Body of pancreas (tissue), 4 donors: ENCODE data around the gene B4GAT1.

Experiments
- POLR2A ChIP-seq, 3 donors: fragments of 450-650 bp; IDR thresholded peaks; one replicate each; pipeline ENCODE4 v1.6.1; 2016; ENCODE audit warnings: antibody characterized with exemption in 3 of 3, mild to moderate bottlenecking in 2 of 3
- TF ChIP-seq, protein P1 (sequence below), 7 experiments: fragments of 450-650 bp in 4 of 7; fragments of 200-600 bp in 3 of 7; sonication (generic) in 3 of 7; IDR thresholded peaks; one replicate each; pipeline ENCODE4 v1.5.1; 2016 to 2019; ENCODE audit warnings: antibody characterized with exemption in 7 of 7

GRCh38 chr11:66349084-66349386 lies 1.6 kb upstream of the B4GAT1 start:
- TF ChIP-seq, protein P1, sequence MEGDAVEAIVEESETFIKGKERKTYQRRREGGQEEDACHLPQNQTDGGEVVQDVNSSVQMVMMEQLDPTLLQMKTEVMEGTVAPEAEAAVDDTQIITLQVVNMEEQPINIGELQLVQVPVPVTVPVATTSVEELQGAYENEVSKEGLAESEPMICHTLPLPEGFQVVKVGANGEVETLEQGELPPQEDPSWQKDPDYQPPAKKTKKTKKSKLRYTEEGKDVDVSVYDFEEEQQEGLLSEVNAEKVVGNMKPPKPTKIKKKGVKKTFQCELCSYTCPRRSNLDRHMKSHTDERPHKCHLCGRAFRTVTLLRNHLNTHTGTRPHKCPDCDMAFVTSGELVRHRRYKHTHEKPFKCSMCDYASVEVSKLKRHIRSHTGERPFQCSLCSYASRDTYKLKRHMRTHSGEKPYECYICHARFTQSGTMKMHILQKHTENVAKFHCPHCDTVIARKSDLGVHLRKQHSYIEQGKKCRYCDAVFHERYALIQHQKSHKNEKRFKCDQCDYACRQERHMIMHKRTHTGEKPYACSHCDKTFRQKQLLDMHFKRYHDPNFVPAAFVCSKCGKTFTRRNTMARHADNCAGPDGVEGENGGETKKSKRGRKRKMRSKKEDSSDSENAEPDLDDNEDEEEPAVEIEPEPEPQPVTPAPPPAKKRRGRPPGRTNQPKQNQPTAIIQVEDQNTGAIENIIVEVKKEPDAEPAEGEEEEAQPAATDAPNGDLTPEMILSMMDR (IDR thresholded peaks at IDR 0.05), result no peak
- TF ChIP-seq POLR2A (IDR thresholded peaks at IDR 0.05), result no peak
